H1 (cell line): ENCODE results near the gene VSIR. TPM values are rescaled to one million over a fixed set of nuclear protein-coding genes. Genes with fewer than 3 reads are reported as not detected.

Experiments used
- CTCF ChIA-PET: fragments of 300-600 bp; sonication (Branson Sonifier 250); formaldehyde crosslinking; loops from one replicate; lab custom pipeline; 2021; ENCODE audit not compliant: partially characterized antibody; lab: Charles Lee
- POLR2A ChIA-PET: fragments of 300-600 bp; sonication (Branson Sonifier 250); formaldehyde crosslinking; loops from one replicate; lab custom pipeline; 2021; ENCODE audit warnings: inconsistent platforms; ENCODE audit not compliant: partially characterized antibody; lab: Charles Lee
- DNase-seq, 2 experiments: peaks; one replicate each; pipeline versions ENCODE4 v3.0.0 to v3.0.0-alpha.2; 2010 to 2022; ENCODE audit warnings: low spot score in 2 of 2, low read depth in 1 of 2, mixed read lengths in 1 of 2
- FAIRE-seq: peaks from 2 replicates; lab custom pipeline; 2011; peaks lifted over from hg19 to GRCh38; lab: Jason Lieb, UNC
- H2AFZ ChIP-seq: 2 replicates; pipeline ENCODE4 v1.8.1; 2012; ENCODE audit warnings: low read length, inconsistent platforms
- H2AK5ac ChIP-seq: 2 replicates; pipeline ENCODE4 v1.6.1; 2013; ENCODE audit warnings: low read depth, low read length
- H2BK120ac ChIP-seq: replicated peaks from 2 replicates; pipeline ENCODE3; 2013; ENCODE audit warnings: low read depth, low read length, inconsistent platforms
- H2BK12ac ChIP-seq: 2 replicates; pipeline ENCODE4 v1.6.1; 2013; ENCODE audit warnings: low read depth, low read length
- H2BK15ac ChIP-seq: 2 replicates; pipeline ENCODE4 v1.6.1; 2013; ENCODE audit warnings: low read length
- H2BK20ac ChIP-seq: 2 replicates; pipeline ENCODE4 v1.6.1; 2013; ENCODE audit warnings: low read length
- H2BK5ac ChIP-seq: 2 replicates; pipeline ENCODE4 v1.6.1; 2013; ENCODE audit warnings: low read depth, low read length
- H3K14ac ChIP-seq: 2 replicates; pipeline ENCODE4 v1.6.1; 2013; ENCODE audit warnings: inconsistent platforms; ENCODE audit not compliant: insufficient read length
- H3K18ac ChIP-seq: 2 replicates; pipeline ENCODE4 v1.6.1; 2013; ENCODE audit warnings: low read length; ENCODE audit errors: extremely low read depth
- H3K23ac ChIP-seq: 2 replicates; pipeline ENCODE4 v1.6.1; 2013; ENCODE audit warnings: inconsistent platforms; ENCODE audit not compliant: insufficient read length
- H3K23me2 ChIP-seq: 2 replicates; pipeline ENCODE4 v1.6.1; 2013; ENCODE audit warnings: low read depth, low read length
- H3K27ac ChIP-seq: 2 replicates; pipeline ENCODE4 v1.6.1; 2011; ENCODE audit warnings: low read depth, low read length, inconsistent platforms
- H3K27me3 ChIP-seq, 4 experiments: replicated peaks in 1 of 4; 1 replicate in 1 of 4; 2 replicates in 3 of 4; pipeline versions ENCODE4 v1.6.1 to v1.8.1; 2011 to 2013; ENCODE audit warnings: low read length in 3 of 4, mild to moderate bottlenecking in 3 of 4, inconsistent platforms in 2 of 4, mixed read lengths in 2 of 4, moderate library complexity in 1 of 4; ENCODE audit not compliant: control insufficient read depth in 3 of 4, insufficient read depth in 3 of 4; ENCODE audit errors: extremely low read depth in 1 of 4
- H3K36me3 ChIP-seq, 4 experiments: 2 replicates each; pipeline versions ENCODE4 v1.6.1 to v1.8.1; 2011 to 2013; ENCODE audit warnings: mild to moderate bottlenecking in 4 of 4, low read length in 3 of 4, moderate library complexity in 2 of 4, control low read depth in 1 of 4, inconsistent platforms in 1 of 4; ENCODE audit not compliant: insufficient read depth in 4 of 4, control insufficient read depth in 2 of 4
- H3K4ac ChIP-seq: replicated peaks from 2 replicates; pipeline ENCODE3; 2013; ENCODE audit warnings: low read length, low read depth, mixed read lengths, inconsistent platforms; ENCODE audit not compliant: insufficient read length
- H3K4me1 ChIP-seq, 4 experiments: replicated peaks in 1 of 4; 1 replicate in 1 of 4; 2 replicates in 3 of 4; pipeline versions ENCODE4 v1.6.1 to v1.8.1; 2011 to 2013; ENCODE audit warnings: low read length in 3 of 4, inconsistent platforms in 2 of 4, mixed read lengths in 1 of 4; ENCODE audit not compliant: insufficient read depth in 4 of 4, control insufficient read depth in 3 of 4
- H3K4me2 ChIP-seq, 2 experiments: 2 replicates each; pipeline versions ENCODE4 v1.6.1 to v1.8.1; 2011 to 2013; ENCODE audit warnings: low read depth in 2 of 2, low read length in 2 of 2, control low read depth in 1 of 2, inconsistent platforms in 1 of 2, mild to moderate bottlenecking in 1 of 2; ENCODE audit not compliant: insufficient read depth in 1 of 2
- H3K4me3 ChIP-seq, 4 experiments: fragments of 200-600, 300-600 bp in 1 of 4; sonication (generic), shearing (Covaris generic), sonication (Bioruptor Twin) in 1 of 4; 2 replicates each; pipeline versions ENCODE4 v1.5.1 to v1.8.1; 2011 to 2016; ENCODE audit warnings: low read length in 4 of 4, low read depth in 3 of 4, control low read depth in 2 of 4, inconsistent platforms in 2 of 4, mild to moderate bottlenecking in 2 of 4, mixed read lengths in 1 of 4, moderate library complexity in 1 of 4; ENCODE audit not compliant: insufficient read depth in 2 of 4; ENCODE audit errors: extremely low read depth in 1 of 4
- H3K56ac ChIP-seq: replicated peaks from 2 replicates; pipeline ENCODE3; 2013; ENCODE audit warnings: low read depth, mild to moderate bottlenecking, mixed read lengths, low read length, inconsistent platforms; ENCODE audit not compliant: insufficient read length
- H3K79me1 ChIP-seq: 2 replicates; pipeline ENCODE4 v1.6.1; 2013; ENCODE audit warnings: low read depth, low read length, control low read depth
- H3K79me2 ChIP-seq, 2 experiments: 2 replicates each; pipeline versions ENCODE4 v1.6.1 to v1.8.1; 2012 to 2013; ENCODE audit warnings: low read length in 2 of 2, mild to moderate bottlenecking in 2 of 2, inconsistent platforms in 1 of 2; ENCODE audit not compliant: insufficient read depth in 2 of 2, control insufficient read depth in 1 of 2
- H3K9ac ChIP-seq, 4 experiments: replicated peaks in 1 of 4; 1 replicate in 1 of 4; 2 replicates in 3 of 4; pipeline versions ENCODE4 v1.6.1 to v1.8.1; 2011 to 2013; ENCODE audit warnings: low read depth in 3 of 4, low read length in 3 of 4, control low read depth in 2 of 4, mild to moderate bottlenecking in 2 of 4, moderate library complexity in 2 of 4, inconsistent platforms in 1 of 4; ENCODE audit errors: extremely low read depth in 1 of 4
- H3K9me3 ChIP-seq, 2 experiments: 2 replicates each; pipeline versions ENCODE4 v1.6.1 to v1.8.1; 2012 to 2013; ENCODE audit warnings: mild to moderate bottlenecking in 2 of 2, moderate library complexity in 2 of 2, control low read depth in 1 of 2, inconsistent platforms in 1 of 2, low read depth in 1 of 2, low read length in 1 of 2, mixed read lengths in 1 of 2; ENCODE audit not compliant: insufficient read depth in 2 of 2
- H4K20me1 ChIP-seq, 2 experiments: replicated peaks in 1 of 2; 2 replicates each; pipeline versions ENCODE3 to v1.8.1; 2011 to 2013; ENCODE audit warnings: inconsistent platforms in 2 of 2, low read length in 2 of 2, mild to moderate bottlenecking in 1 of 2; ENCODE audit not compliant: insufficient read depth in 2 of 2, control insufficient read depth in 1 of 2
- H4K5ac ChIP-seq: 2 replicates; pipeline ENCODE4 v1.6.1; 2013; ENCODE audit warnings: low read length, low read depth, mixed read lengths, inconsistent platforms; ENCODE audit not compliant: insufficient read length
- H4K8ac ChIP-seq: 2 replicates; pipeline ENCODE4 v1.8.0; 2013; ENCODE audit warnings: mild to moderate bottlenecking, moderate library complexity, low read length, inconsistent platforms; ENCODE audit not compliant: insufficient read depth; ENCODE audit errors: extremely low read depth
- H4K91ac ChIP-seq: replicated peaks from 2 replicates; pipeline ENCODE3; 2013; ENCODE audit warnings: low read length, mixed read lengths, inconsistent platforms; ENCODE audit not compliant: insufficient read length
- CEBPB ChIP-seq: IDR thresholded peaks from 2 replicates; pipeline ENCODE4 v1.6.1; 2012; ENCODE audit warnings: low read depth, low read length
- WGBS, 2 experiments: shearing (Covaris generic) in 1 of 2; methylation state at CpG; one replicate each; pipeline versions ENCODE4 v1.1.6 to v1.1.7; 2013 to 2015; ENCODE audit warnings: low lambda C conversion rate in 2 of 2, mixed read lengths in 2 of 2, inconsistent platforms in 1 of 2, low coverage in 1 of 2, missing lambda C conversion rate in 1 of 2; ENCODE audit not compliant: insufficient replicate concordance in 2 of 2, insufficient coverage in 1 of 2, insufficient read length in 1 of 2; ENCODE audit errors: extremely low coverage in 1 of 2, missing lambda C conversion rate in 1 of 2; 5-methylcytosine and 5-hydroxymethylcytosine counted together
- polyA plus RNA-seq, 7 experiments: library from polyadenylated mRNA; depleted of rRNA in 3 of 7; stranded (reverse) in 5 of 7; unstranded in 2 of 7; fragments of >200 nt in 5 of 7; fragments of 200-250 nt in 2 of 7; gene quantifications; 1 replicate in 5 of 7; 2 replicates in 1 of 7; 4 replicates in 1 of 7; pipeline versions ENCODE4 v1.2.1 to v1.2.3, GENCODE V29; 2011 to 2013; ENCODE audit warnings: missing spikeins in 2 of 7, mixed read lengths in 2 of 7
- total RNA-seq: library from RNA; stranded (reverse); fragmentation: NEBNext Ultra II Directional; extraction: Animal tissue kit (Norgen Biotek cat#: 25700); gene quantifications from 2 replicates; pipeline ENCODE4 v1.2.1, GENCODE V29; 2021

VSIR gene
- total and polyA plus RNA-seq, 2 of the 8 experiments (the other 6 are each of a cell fraction or from before 2014, with no cell fraction given), result 0.33 TPM; not detected in 1

GRCh38 chr10:71740069-71740653 lies 33.2 kb downstream of the VSIR start:
- Histone ChIP-seq H3K9ac (no peak overlapping the region), H2BK120ac (no peak overlapping the region), H3K79me2 (no peaks in the 10 kb centered on the region), H2BK20ac (no peak overlapping the region), H2BK12ac (no peak overlapping the region), H3K23ac (no peak overlapping the region), H3K27ac (no peak overlapping the region), H4K5ac (no peak overlapping the region), H2AK5ac (no peak overlapping the region), H4K20me1 (no peaks in the 10 kb centered on the region), H3K9me3 (no peaks in the 10 kb centered on the region), H3K4ac (no peak overlapping the region), H3K4me1 (peaks cover 0 to 9% (median 4%) of the 10 kb centered on the region in 4 experiments; a peak in 4 of 7 replicates), H4K8ac (no peak overlapping the region), H3K4me3 (no peak overlapping the region), H2BK15ac (no peak overlapping the region), H3K79me1 (no peaks in the 10 kb centered on the region), H2AFZ (no peak overlapping the region), H2BK5ac (no peak overlapping the region), H3K36me3 (no peaks in the 10 kb centered on the region), H4K91ac (no peak overlapping the region), H3K56ac (no peak overlapping the region), H3K27me3 (0 out of 7 replicates have a peak, but pooled peaks cover 0 to under 1% (median 0%) of the 10 kb centered on the region in 4 experiments), H3K14ac (no peak overlapping the region), H3K4me2 (no peak overlapping the region), H3K23me2 (no peaks in the 10 kb centered on the region), H3K18ac (no peak overlapping the region)
- FAIRE-seq (no peak), DNase-seq (no peak)
- ChIA-PET POLR2A (no interaction called here), CTCF (interaction anchor here (0.6 to 1.2 kb wide), 4 partner anchors 9 to 335 kb away, joined by 3 to 4 read pairs (median 3); no protein-coding TSS in a partner anchor)
- no peak for TF ChIP-seq CEBPB
- 68% methylated on average over 9 of the region's 9 CpGs; no CpG with 5 or more reads in 1 of the 2 experiments for WGBS, 2 experiments
